ENCODE results near the gene COX8A.
"Not testable (repeated sequence)": the region's sequence is repeated elsewhere in the genome, so short reads cannot be mapped to it uniquely, and the experiment has no call there.

COX8A gene

DNA sequence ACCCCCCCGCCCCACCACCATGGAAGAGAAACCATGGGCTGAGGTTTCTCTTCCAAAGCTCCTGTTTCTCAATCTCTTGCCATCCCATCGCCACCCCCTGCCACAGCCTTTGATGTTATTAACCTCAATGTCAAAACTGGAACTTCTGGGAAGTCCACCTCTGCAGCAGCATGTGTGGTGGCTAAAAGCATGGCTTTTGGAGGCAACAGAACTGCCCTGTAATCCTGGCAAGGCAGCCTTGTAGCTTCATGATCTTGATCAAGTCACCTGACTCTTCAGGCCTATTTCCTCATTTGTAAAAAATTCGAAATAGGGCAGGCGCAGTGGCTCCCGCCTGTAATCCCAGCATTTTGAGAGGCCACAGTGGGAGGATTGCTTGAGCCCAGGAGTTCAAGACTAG is 3.5 kb upstream of the COX8A start:
- DNase-seq, result peak; percentile 62

GRCh38 chr11:63973912-63974258 is 535 bp upstream of the COX8A start:
- not testable (repeated sequence) for DNase-seq

DNA sequence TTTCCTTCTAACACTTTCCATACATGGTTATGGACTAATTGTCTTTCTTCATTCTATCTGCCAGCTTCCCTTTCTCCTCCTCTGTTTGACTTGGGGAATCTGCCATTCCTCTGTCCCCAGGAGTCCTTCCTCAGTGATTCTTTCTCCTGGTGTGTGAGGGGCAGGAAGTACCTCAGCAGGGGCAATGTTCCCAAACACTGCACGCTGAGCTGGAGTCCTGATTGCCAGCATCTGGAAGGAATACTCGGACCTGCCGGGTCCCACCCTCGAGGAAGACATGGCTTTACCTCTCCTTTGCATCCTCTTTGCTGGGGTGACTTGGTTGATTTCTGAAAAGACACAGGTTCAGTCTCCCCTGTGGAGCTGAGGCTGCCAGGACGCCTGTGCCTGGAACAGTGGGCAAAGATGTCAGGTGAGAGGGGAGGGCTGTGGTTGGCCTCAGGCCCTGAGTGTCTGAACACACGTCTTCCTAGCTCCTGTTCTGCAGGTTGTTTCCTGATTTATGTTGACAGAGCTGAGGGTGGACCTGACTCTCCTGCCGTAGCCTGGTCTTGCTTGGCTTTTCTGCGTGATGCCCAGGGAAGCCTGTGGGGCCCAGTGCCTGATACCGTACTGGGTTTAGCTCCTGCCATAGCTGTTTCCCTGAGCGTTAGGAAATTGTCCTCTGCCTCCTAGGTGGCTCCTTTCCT is 4.3 kb downstream of the COX8A start:
- no peak for DNase-seq

DNA sequence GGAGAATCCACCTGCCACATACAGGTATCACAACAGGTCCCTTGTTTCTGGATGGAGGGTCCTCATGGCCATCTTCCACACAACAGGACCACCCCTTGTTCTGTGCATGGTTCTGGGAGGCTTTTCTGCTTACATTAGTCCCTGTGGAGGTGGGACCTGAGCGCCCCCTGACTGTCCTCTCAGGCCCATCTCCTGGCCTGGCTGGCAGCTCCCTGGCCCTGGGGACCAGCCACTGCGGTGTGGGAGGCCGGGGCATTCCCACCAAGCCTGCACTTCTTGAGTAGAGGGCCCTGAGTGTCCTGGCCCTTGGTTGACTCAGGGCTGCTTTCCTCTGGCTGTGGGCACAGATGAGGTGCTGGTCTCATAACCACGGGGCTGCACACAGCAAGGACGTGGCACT is 5.0 kb downstream of the COX8A start:
- DNase-seq, result no peak

DNA sequence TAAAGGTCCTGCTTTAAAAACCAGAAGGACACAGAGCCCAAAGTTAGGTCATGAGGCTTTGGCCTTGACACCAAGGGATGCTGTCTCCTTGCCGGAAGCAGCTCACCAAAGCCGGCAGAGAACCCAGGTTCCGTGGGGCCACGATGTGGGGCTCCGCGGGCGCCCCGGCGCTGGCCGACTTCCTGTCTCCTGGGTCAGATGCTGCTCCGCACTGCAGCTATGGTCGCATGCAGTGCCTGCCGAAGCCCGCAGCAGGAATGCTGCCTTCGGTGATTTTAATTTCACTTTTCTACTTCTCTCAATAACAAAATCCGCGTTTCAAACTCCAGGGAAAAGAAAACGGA is 11.4 kb downstream of the COX8A start:
- DNase-seq, result peak; percentile 24

GRCh38 chr11:63986156-63986931 is 11.9 kb downstream of the COX8A start, which contains the start of gene OTUB1:
Gene OTUB1 (plus strand): TSS chr11:63986438. CDS start chr11:63986457, 19 bp downstream.
- peak; percentile 90 for DNase-seq

DNA sequence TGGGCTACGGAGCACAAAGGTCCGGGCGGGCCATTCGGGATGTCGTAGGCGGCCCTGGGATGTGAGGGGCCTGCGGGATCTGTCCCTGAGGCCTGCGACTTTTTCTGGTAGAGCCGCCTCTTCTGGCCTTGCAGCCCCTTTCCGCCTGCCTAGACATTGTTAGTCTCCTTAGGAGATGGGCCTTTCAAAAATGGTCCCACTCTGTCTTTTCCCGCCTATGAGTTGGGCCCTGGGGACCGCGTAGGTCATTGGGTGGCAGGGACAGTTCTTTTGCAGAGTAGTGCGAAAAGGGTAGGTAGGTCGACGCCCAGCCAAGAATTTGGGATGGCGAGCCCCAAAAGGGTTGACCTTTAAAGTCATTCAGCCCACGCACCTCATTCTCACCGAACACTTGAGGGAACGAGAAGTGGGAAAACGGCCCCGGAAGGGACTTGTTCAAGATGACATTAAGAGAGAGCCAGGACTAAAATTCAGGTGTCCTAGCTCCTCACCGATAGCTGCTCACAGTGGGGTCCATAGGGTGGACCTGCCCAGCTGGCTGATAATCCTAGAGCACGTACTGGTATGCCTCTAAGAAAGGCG is 12.6 kb downstream of the COX8A start:
- DNase-seq, result no peak

DNA sequence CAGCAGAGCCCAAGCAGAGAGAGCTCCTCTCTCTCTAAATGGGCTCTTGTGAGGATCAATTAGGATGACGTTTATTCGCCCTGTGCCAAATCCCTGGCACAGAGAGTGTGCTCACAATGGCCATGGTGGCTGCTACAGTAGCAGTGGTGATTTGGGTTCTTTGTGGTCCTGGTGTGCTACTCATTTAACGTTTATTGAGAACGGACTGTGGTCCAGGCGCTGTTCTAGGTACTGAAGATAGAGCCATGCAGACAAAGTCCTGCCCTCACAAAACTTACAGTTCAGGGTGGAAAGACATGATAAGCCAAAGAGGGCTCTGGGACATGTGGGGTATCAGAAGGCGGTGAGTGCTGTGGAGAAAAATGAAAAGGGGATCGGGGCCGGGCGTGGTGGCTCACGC is 17.1 kb downstream of the COX8A start:
- no peak for DNase-seq

DNA sequence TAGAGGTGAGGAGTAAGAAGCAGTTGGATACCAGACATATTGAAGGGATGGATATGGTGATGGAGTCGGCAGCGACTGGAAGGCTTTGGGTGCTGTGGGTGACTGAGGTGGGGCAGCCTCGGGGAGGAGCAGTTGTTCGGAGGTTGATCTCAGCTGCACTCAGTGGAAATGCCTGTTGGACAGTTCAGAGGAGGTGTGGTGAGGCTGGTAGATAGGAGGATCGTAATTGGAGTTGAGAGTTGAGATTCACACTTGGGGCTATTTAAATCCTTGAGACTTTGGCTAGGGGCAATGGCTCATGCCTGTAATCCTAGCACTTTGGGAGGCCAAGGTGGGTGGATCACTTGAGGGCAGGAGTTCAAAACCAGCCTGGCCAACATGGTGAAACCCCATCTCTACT is 18.7 kb downstream of the COX8A start:
- DNase-seq, result no peak

DNA sequence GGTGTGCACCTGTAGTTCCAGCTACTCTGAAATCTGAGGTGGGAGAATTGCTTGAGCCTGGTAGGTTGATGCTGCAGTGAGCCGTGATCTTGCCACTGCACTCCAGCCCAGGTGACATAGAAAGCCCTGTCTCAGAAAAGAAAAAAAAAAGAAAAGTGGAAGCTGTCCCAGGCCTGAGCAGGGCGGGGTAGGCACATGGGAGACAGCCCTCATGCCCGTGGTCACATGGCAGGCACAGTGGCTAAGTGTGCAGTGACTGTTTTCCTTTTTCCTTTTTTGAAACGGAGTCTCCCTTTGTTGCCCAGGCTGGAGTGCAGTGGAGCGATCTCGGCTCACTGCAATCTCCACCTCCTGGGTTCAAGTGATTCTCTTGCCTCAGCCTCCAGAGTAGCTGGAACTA is 19.6 kb downstream of the COX8A start:
- peak; percentile 56 for DNase-seq

GRCh38 chr11:63996512-63996911 is 22.1 kb downstream of the COX8A start:
- DNase-seq, result no peak

- DNase-seq, result no peak
These were observed 22.8 kb downstream of the COX8A start for GRCh38 chr11:63997104-63997700.

DNA sequence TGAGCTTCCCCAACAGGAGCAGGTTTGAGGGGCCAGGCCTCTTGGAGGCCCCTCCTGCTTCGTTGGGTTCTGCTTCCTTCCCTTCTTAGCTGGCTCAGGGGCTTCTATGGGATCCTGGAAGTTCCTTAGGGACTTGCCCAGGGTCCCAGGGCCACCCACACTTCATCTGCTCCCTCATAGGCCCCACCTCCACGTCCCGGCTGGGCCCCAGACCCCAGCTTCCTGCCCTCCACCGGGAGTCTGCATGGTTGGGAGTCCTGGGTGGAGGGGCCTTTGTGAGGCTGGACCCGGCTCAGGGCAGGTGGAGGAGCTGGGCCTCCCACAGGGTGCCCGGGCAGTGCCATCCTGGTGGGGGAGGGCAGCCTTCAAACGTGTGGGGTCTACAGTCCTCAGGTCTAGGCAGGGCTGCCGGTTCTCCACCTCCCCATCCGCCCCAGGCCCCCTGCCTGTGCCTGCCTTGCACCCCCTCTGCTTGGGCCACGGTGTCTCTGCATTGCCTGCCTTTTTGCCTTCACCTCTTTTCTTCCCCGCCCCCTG is 23.4 kb downstream of the COX8A start:
- DNase-seq, result no peak

GRCh38 chr11:63998558-63999348 is 24.3 kb downstream of the COX8A start:
- no peak for DNase-seq

GRCh38 chr11:63999349-64000025 is 25.1 kb downstream of the COX8A start:
- peak; percentile 43 for DNase-seq

DNA sequence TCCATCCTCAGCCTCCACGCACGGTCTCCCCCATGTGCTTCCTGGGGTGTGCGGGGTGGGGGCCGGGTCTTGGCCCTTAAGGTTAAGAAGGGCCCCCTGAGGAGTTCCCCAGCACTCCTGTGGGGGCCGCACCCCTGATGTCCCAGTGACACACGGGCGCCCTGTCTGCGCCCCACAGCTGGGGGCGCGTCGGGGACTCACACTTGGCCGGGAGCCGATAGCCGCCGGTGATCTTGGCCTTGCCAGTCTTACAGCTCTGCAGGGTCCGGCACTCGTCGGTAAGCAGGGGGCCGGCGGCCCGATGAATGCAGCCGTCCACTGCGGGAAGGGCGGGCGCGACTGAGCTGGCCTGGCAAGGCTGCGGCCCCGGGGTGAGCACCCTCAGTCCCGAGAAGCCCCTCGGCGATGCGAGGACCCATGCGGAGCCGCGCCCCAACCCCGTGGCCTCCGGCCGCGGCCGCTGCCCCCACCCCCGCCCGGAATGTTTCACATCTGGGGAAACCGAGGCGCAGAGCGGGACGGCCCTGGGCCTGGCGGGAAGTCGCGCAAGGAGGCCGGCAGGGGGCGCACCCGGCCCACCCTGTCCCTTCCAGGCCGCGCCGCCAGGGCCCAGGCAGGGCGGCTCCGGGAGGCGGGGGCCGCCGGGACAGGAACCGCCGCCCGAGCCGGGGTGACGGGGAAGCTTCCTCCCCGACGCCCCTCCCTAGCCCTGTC is 25.8 kb downstream of the COX8A start:
- DNase-seq, result peak; percentile 79

- no peak for DNase-seq
These were observed 26.5 kb downstream of the COX8A start for GRCh38 chr11:64000740-64001483.

GRCh38 chr11:64001484-64002420 is 27.3 kb downstream of the COX8A start:
- no peak for DNase-seq

- no peak for DNase-seq
These were observed 29.6 kb downstream of the COX8A start for GRCh38 chr11:64003807-64004589.
